AG04450 (cell line): Measurements from ENCODE around the gene BIRC2. TPM values are rescaled to one million over a fixed set of nuclear protein-coding genes. Genes with fewer than 3 reads are reported as not detected.
"Not testable (repeated sequence)": the region's sequence is repeated elsewhere in the genome, so short reads cannot be mapped to it uniquely, and the experiment has no call there.

Experiments
- CTCF ChIA-PET: fragments of 300-600, 350-600 bp; formaldehyde crosslinking; extraction: SDS; loops from one replicate; lab custom pipeline; 2022; ENCODE audit warnings: antibody characterized with exemption, inconsistent platforms; lab: Charles Lee
- POLR2A ChIA-PET: fragments of 350-600 bp; formaldehyde crosslinking; extraction: SDS; loops from one replicate; lab custom pipeline; 2021; ENCODE audit warnings: antibody characterized with exemption, inconsistent platforms; lab: Yijun Ruan, JAX
- DNase-seq: peaks from one replicate; pipeline ENCODE4 v3.0.0-alpha.2; 2011; ENCODE audit warnings: low read depth, low spot score
- H3K27ac ChIP-seq: one replicate; pipeline ENCODE4 v1.5.1; 2012; ENCODE audit warnings: low read depth, low read length, control low read depth
- H3K27me3 ChIP-seq: one replicate; pipeline ENCODE4 v1.6.0; 2012; ENCODE audit warnings: low read length; ENCODE audit not compliant: control insufficient read depth, insufficient read depth
- H3K4me3 ChIP-seq: 2 replicates; pipeline ENCODE4 v1.5.1; 2011; ENCODE audit warnings: mild to moderate bottlenecking, low read depth, low read length, control low read depth
- H3K9me3 ChIP-seq: 2 replicates; pipeline ENCODE4 v1.5.1; 2012; ENCODE audit warnings: low read length; ENCODE audit not compliant: control insufficient read depth, insufficient read depth
- polyA plus RNA-seq: library from polyadenylated mRNA; depleted of rRNA; stranded (reverse); fragments of >200 nt; gene quantifications from 2 replicates; pipeline ENCODE4 v1.2.3, GENCODE V29; 2011
- TF ChIP-seq, protein P1 (sequence below): IDR thresholded peaks from 2 replicates; pipeline ENCODE4 v1.5.1; 2011; ENCODE audit warnings: low read depth, low read length, control low read depth, inconsistent platforms

The BIRC2 gene
- polyA plus RNA-seq, 1 experiment = 64.3 TPM

- Histone ChIP-seq H3K27ac (no peak overlapping the region), H3K27me3 (no peaks in the 10 kb centered on the region), H3K4me3 (no peak overlapping the region), H3K9me3 (no peaks in the 10 kb centered on the region)
- TF ChIP-seq, protein P1, sequence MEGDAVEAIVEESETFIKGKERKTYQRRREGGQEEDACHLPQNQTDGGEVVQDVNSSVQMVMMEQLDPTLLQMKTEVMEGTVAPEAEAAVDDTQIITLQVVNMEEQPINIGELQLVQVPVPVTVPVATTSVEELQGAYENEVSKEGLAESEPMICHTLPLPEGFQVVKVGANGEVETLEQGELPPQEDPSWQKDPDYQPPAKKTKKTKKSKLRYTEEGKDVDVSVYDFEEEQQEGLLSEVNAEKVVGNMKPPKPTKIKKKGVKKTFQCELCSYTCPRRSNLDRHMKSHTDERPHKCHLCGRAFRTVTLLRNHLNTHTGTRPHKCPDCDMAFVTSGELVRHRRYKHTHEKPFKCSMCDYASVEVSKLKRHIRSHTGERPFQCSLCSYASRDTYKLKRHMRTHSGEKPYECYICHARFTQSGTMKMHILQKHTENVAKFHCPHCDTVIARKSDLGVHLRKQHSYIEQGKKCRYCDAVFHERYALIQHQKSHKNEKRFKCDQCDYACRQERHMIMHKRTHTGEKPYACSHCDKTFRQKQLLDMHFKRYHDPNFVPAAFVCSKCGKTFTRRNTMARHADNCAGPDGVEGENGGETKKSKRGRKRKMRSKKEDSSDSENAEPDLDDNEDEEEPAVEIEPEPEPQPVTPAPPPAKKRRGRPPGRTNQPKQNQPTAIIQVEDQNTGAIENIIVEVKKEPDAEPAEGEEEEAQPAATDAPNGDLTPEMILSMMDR = no peak
- no peak for DNase-seq
- POLR2A ChIA-PET = no interaction called here
- CTCF ChIA-PET = no interaction called here
These were observed 15.7 kb upstream of the BIRC2 start for GRCh38 chr11:102331341-102331740.

DNA sequence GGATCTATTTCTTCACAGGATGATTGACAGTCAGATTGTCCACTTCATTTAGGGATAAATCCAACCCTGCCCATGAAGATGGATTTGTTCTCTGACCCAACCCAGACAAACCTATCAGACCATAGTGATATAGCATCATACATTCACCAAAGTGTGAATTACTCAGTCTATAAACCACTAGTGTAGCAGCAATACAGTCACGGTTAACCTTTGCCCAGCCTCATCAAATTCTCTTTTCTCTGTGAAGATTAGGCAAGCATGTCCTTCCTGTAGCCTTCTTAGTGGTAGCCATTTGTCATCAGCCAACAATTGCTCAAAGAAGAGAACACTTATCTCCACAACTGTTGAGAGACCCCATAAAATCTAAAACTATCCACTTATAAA, 14.4 kb upstream of the BIRC2 start:
- ChIA-PET POLR2A (no interaction called here), CTCF (interaction anchor here (2.9 kb wide), 1 partner anchor 10 kb away, joined by 12 read pairs; no protein-coding TSS in a partner anchor)
- TF ChIP-seq, protein P1 = no peak
- Histone ChIP-seq H3K4me3 (no peak overlapping the region), H3K9me3 (no peaks in the 10 kb centered on the region), H3K27me3 (no peaks in the 10 kb centered on the region), H3K27ac (no peak overlapping the region)
- no peak for DNase-seq

DNA sequence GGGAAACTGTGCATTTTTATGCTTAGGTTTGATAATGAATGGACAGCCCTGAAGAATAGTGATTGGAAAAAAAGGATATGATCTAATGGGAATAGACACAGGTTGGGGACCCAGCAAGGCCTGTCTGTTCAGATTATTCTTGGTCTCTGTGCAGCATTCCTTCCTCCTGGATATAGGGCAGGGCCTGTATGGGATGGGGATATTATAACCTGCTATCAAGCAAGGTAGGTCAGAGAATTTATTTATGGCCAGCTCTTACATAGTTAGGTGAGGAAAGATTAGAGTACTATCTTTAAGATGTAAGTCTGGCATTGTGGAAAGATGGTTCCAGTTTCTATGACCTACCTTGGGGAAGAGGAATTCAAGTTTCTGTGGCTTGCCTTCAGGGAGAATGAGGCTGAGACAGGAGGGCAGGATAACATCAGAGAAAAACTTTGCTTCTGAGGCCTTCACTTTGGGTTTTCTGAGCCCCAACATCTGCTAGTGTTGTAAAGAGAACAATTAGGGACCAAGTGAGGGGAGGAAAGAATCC, 8.5 kb upstream of the BIRC2 start:
- POLR2A ChIA-PET = no interaction called here
- CTCF ChIA-PET = interaction anchor here (1.6 to 1.7 kb wide), 2 partner anchors 157 to 328 kb away, joined by 6 read pairs; no protein-coding TSS in a partner anchor
- Histone ChIP-seq H3K9me3 (no peaks in the 10 kb centered on the region), H3K27me3 (no peaks in the 10 kb centered on the region), H3K27ac (no peak overlapping the region), H3K4me3 (no peak overlapping the region)
- DNase-seq = no peak
- TF ChIP-seq, protein P1 = no peak

- not testable (repeated sequence) for DNase-seq, H3K27me3 ChIP-seq, H3K27ac ChIP-seq, H3K9me3 ChIP-seq, H3K4me3 ChIP-seq
- CTCF ChIA-PET = interaction anchor here (0.6 to 5.4 kb wide), 29 partner anchors 8 to 777 kb away, joined by 3 to 102 read pairs (median 7); no protein-coding TSS in a partner anchor
- POLR2A ChIA-PET = interaction anchor here (0.6 kb wide), 1 partner anchor 170 kb away, joined by 3 read pairs; no protein-coding TSS in a partner anchor
These were observed 5.7 kb upstream of the BIRC2 start for GRCh38 chr11:102341311-102341710.

DNA sequence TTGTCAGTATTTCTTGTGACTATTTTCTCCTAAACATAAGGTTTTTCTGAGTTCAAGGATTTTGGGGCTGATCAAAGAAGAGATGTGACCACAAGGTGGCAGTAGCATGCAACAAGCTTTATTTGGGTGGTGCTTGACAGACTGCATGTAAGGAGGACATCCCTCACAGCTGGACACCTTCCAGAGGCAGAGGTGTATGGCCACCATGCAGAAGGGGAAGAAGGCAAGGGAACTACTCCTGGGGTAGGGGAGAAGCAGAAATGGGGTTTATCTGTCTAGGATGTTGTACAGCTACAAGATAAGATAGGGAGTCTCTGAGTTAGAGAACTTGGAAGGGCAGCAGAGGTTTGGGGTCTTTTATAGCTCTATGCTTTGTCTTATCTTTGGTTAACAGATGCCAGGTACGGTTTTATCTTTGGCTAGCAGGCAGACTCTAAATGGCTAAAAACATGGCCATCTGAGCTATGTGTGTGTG, 5.1 kb upstream of the BIRC2 start:
- Histone ChIP-seq H3K27me3 (no peaks in the 10 kb centered on the region), H3K27ac (no peak overlapping the region), H3K4me3 (no peak overlapping the region), H3K9me3 (no peaks in the 10 kb centered on the region)
- DNase-seq = peak; percentile 68
- TF ChIP-seq, protein P1 = peak; percentile 81
- POLR2A ChIA-PET = interaction anchor here (0.6 kb wide), 1 partner anchor 169 kb away, joined by 3 read pairs; no protein-coding TSS in a partner anchor
- CTCF ChIA-PET = interaction anchor here (0.6 to 5.4 kb wide), 40 partner anchors 8 to 776 kb away, joined by 3 to 102 read pairs (median 5); no protein-coding TSS in a partner anchor
